ENCODE data around the gene KAZN.

Gene KAZN

DNA sequence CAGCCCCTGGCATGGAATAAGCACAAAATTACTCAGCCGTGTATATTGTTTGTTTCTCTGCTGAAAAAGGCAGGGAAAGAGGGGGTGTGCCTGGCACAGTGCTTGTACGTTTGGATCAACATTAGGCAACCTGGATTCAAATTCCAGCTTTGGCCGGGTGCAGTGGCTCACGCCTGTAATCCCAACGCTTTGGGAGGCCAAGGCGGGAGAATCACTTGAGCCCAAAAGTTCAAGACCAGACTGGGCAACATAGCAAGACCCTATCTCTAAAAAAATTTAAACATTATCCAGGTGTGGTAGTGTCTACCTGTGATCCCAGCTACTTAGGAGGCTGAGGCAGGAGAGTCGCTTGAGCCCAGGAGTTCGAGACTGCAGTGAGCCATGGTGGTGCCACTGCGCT is 402.2 kb downstream of the KAZN start:
- Mint-ChIP-seq H3K9me3 (no peaks in the 10 kb centered on the region), H3K27ac (no peak overlapping the region), H3K36me3 (no peaks in the 10 kb centered on the region), H3K4me3 (no peak overlapping the region), H3K4me1 (no peaks in the 10 kb centered on the region), H3K27me3 (no peaks in the 10 kb centered on the region)
- ATAC-seq = no peak

DNA sequence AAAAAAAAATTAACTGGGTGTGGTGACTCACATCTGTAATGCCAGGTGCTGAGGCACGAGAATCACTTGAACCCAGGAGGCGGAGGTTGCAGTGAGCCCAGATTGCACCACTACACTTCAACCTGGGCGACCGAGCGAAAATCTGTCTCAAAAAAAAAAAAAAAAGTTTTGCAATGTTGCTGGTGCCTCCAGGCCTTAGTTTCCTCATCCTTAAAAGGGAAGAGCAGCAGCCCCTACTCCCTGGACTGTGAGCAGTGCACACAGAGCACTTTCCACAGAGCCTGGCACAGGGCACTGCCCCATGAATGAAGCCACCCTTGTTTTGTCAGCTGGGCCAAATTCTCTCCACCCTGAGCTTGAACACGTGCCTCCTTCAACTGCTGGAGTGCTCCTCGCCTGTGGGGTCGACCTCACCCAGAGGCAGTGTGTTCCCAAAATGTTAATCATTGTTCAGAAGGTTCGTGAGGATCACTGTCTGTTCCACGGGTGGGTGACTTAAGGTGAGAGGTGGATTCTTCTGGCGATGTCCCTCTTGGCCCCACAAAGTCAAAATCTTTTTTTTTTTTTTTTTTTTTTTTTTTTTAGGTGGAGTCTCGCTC is 402.9 kb downstream of the KAZN start:
- Mint-ChIP-seq H3K36me3 (no peaks in the 10 kb centered on the region), H3K27me3 (no peaks in the 10 kb centered on the region), H3K4me1 (no peaks in the 10 kb centered on the region), H3K27ac (no peak overlapping the region), H3K4me3 (no peak overlapping the region), H3K9me3 (no peaks in the 10 kb centered on the region)
- no peak for ATAC-seq

DNA sequence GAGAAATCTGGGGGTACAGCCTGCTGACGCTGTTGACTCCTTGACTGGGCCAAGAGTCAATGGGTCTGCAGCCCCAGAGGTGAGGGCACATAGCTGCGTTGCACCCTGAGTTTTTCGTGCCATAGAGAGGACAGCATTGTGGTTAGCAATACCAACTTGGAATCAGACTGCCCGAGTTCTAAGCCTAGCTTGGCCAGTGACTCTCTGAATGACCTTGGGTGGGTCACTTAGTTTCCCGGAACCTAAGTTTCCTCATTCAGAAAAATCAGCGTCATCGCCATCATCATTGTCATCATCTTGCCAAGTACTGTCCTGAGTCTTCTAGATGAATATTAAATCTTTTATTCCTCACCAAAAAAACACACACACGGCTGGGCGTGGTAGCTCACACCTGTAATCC is 403.8 kb downstream of the KAZN start:
- no peaks in the 10 kb centered on the region for H3K9me3 Mint-ChIP-seq
- H3K36me3 Mint-ChIP-seq = no peaks in the 10 kb centered on the region
- H3K4me3 Mint-ChIP-seq = no peak overlapping the region
- ATAC-seq = no peak
- no peak overlapping the region for H3K27ac Mint-ChIP-seq
- no peaks in the 10 kb centered on the region for H3K4me1 Mint-ChIP-seq
- H3K27me3 Mint-ChIP-seq = no peaks in the 10 kb centered on the region

DNA sequence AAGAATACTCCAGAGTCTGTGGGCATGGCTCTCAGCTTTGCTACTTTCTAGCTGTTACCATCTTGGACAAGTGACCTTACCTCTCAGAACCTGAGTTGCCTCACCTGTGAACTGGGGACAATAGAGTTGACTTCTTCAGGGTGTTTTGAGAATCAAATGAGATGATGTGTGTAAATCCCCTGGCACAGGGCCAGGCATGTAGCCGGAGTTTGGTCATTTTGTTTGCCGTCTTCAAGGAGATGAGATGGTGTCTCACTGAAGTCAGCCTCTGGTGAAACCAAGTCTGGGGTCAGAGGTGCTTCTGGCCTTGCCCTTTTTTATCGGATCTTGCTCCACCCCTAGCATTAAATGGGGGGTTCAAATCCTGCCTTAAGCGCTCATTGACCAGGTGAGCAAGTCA is 405.9 kb downstream of the KAZN start:
- Mint-ChIP-seq H3K4me1 (no peaks in the 10 kb centered on the region), H3K36me3 (no peaks in the 10 kb centered on the region), H3K27me3 (no peaks in the 10 kb centered on the region), H3K27ac (no peak overlapping the region), H3K4me3 (no peak overlapping the region), H3K9me3 (no peaks in the 10 kb centered on the region)
- ATAC-seq = no peak

DNA sequence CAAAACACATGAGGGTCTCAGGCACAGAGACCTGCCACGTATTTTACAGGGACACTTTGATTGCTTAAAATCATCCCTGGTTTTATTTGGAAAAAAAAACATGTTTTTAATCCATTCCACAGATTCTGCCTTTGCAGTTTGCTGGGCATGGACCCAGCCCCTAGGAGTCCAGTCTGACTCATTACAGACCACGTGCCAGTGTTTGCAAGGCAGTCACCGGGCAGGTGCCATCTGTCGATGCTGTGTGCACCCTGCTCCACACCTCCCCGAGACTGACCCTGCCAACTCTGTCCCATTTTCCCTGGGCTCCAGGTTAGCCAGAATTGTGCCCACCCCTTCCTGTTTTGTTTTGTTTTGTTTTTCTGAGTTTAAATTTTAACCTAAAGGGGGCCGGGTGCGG is 406.6 kb downstream of the KAZN start:
- H3K4me1 Mint-ChIP-seq = no peaks in the 10 kb centered on the region
- H3K27me3 Mint-ChIP-seq = no peaks in the 10 kb centered on the region
- no peak for ATAC-seq
- H3K36me3 Mint-ChIP-seq = no peaks in the 10 kb centered on the region
- H3K4me3 Mint-ChIP-seq = no peak overlapping the region
- no peak overlapping the region for H3K27ac Mint-ChIP-seq
- peaks cover 2% of the 10 kb centered on the region for H3K9me3 Mint-ChIP-seq

DNA sequence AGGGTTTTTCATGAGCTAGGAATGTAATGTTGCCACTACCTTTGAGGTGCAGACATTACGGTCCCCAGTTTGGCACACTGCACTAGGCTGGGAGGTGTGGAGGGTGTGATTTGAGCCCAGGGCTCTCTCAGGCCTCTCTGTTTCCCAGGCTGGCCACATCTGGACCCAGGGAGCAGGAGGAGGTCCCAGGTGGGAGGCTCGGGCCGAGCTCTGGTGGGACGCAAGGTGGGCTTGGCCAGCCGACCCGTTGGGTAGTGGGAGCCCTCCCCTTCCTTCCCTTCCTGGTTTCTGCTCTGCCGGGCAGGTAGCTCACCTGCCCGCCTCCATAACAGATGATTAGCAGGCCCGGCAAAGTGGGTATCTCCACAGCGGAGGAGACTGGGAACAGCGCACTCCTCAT is 408.9 kb downstream of the KAZN start:
- Mint-ChIP-seq H3K27me3 (no peaks in the 10 kb centered on the region), H3K4me1 (no peaks in the 10 kb centered on the region), H3K4me3 (no peak overlapping the region), H3K27ac (no peak overlapping the region), H3K9me3 (peaks cover 2% of the 10 kb centered on the region), H3K36me3 (no peaks in the 10 kb centered on the region)
- no peak for ATAC-seq

DNA sequence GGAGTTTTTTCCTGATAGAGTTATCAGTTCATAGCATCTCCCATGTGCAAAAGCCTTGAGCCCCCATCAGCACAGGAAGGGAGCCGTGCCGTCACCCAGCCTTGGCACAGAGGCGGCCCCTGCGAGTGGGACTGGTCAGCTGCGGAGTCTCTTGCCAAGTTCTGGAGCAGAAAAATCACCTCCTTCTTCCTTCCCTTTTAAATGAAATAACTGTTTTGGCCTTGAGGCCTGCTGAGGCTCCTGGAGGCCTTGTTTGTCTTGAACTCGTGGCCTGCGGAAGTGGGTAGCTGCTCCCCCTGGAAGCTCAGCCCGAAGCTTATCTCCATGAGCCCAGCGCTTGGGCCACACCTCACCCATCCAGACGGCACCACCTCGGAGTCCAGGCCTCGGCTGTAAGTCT is 409.4 kb downstream of the KAZN start:
- Mint-ChIP-seq H3K4me1 (no peaks in the 10 kb centered on the region), H3K36me3 (no peaks in the 10 kb centered on the region), H3K27ac (no peak overlapping the region), H3K27me3 (peaks cover 1% of the 10 kb centered on the region), H3K9me3 (peaks cover 2% of the 10 kb centered on the region), H3K4me3 (no peak overlapping the region)
- ATAC-seq = no peak

DNA sequence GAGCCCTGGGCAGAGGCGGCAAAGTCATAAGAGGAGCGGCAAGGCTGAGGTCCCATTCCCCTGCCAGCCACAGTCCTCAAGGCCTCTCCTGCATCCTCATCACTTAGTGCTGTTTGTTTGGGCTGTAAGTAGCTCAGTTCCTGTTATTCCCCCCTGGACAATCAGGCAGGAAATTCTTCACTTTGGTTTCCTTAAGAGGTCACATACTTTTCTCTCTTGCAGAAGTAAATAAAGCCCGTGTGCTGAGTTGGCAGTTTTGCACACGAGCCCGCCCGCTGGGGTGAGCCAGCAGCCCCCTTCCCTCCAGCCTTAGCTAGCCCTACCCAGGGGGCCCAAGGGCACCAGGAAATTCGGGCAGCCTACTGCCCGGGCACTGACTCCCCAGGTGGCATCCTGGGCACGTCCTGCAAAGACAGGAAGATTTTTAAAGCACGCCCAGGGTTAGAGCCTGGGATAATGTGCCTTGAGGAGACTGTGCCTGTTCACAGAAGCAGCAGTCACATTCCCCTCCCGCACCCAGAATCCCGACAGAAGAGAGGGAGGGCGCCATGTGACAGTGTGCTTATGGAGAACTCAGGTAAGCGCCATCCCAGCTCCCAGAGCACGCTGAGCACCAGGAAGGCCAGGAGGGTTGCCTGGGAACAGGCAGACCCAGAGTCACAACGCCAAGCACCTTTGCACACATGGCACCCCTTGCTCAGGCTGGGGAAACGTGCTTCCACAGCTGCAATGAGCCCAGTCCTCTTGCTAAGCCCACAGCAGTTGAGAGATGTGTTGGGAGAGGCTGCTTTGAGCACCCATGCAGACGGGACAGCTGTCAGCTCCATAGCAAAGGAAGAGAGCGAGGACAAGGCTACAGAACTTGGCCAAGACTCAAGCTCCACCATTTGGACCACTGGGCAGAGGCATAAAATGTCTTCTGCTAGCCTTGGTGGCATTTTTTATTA is 410.6 kb downstream of the KAZN start:
- no peaks in the 10 kb centered on the region for H3K4me1 Mint-ChIP-seq
- ATAC-seq = no peak
- no peak overlapping the region for H3K27ac Mint-ChIP-seq
- no peak overlapping the region for H3K4me3 Mint-ChIP-seq
- peaks cover 5% of the 10 kb centered on the region for H3K27me3 Mint-ChIP-seq
- peaks cover 2% of the 10 kb centered on the region for H3K9me3 Mint-ChIP-seq
- no peaks in the 10 kb centered on the region for H3K36me3 Mint-ChIP-seq

DNA sequence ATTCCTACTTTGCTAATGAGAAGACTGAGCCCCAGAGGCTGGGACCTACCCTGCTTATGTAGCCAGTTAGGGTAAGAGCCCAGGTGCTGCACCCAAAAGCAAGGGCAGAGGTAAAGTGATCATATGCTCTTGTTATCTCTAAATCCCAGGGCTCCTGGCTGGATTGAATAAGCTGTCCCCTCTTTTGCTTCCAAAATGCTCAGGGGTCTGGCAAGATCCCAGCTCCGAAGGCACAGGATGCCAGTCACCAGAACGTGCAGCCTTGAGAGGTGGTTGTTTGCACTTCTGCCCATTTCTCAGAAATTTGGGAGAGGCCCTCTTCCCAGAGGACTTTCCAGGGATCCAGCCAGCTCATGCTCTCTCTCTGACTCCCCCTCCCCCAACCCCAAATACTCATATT is 412.7 kb downstream of the KAZN start:
- Mint-ChIP-seq H3K27ac (no peak overlapping the region), H3K9me3 (peaks cover 2% of the 10 kb centered on the region), H3K4me1 (no peaks in the 10 kb centered on the region), H3K4me3 (no peak overlapping the region), H3K27me3 (peaks cover 5% of the 10 kb centered on the region), H3K36me3 (no peaks in the 10 kb centered on the region)
- ATAC-seq = no peak

DNA sequence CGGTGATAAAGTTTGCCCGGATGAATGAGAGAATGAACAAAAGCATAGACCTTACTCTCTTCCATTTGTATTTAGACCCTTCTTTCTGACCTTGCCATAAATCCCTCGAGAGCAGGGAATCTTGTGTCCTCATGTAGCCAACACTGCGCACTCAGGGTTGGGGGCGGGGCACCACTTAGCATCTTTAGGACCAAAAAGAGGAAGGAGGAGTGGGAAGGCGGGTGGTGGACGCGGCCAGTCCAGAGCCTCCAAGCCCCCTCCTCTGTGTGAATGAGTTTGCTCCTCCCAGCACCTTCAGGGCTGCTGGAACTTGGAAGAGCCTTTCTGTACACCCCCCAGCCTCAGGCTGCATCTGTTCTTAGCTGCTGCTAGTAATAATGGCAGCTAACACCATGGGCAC is 413.2 kb downstream of the KAZN start:
- no peak overlapping the region for H3K4me3 Mint-ChIP-seq
- H3K9me3 Mint-ChIP-seq = peaks cover 2% of the 10 kb centered on the region
- no peaks in the 10 kb centered on the region for H3K4me1 Mint-ChIP-seq
- no peak overlapping the region for H3K27ac Mint-ChIP-seq
- no peak for ATAC-seq
- peaks cover 5% of the 10 kb centered on the region for H3K27me3 Mint-ChIP-seq
- H3K36me3 Mint-ChIP-seq = no peaks in the 10 kb centered on the region

DNA sequence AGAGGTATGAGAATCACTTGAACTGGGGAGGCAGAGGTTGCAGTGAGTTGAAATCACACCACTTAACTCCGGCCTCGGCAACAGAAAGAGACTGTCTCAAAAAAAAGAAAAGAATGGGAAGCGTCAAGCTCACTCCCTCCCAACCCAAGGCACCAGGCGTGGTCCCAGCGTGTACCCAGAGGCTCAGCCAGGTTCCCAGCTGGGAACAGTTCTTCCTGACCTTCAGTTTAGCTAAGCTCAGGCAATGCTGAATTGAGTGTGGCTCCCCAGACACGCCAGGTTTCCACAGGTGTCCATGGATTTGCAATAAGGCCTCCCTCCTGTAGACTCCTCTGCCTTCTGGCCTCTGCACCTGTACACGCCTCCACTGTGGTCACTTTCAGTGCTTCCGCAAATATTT is 414.3 kb downstream of the KAZN start:
- H3K27me3 Mint-ChIP-seq = peaks cover 5% of the 10 kb centered on the region
- no peak for ATAC-seq
- H3K36me3 Mint-ChIP-seq = no peaks in the 10 kb centered on the region
- H3K9me3 Mint-ChIP-seq = peaks cover 2% of the 10 kb centered on the region
- no peaks in the 10 kb centered on the region for H3K4me1 Mint-ChIP-seq
- no peak overlapping the region for H3K27ac Mint-ChIP-seq
- no peak overlapping the region for H3K4me3 Mint-ChIP-seq

DNA sequence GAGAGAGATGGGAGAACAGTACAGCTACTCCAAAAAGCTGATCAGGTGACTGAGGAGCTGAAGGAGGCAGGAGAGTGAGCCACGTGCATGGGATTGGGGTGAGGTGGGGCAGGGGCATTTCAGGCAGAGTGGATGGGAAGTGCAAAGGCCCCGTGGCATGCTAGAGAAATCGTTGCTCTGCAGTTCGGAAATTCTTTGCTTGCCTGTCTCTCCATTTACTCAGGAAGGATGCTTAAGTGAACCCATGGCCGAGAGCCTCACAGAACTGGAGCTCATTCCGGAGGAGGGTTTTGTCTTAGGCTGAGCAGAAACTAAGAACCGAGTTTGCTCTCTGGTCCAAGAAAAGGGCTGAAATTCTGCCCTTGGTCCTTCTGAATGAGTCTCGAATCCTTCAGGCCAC is 415.3 kb downstream of the KAZN start:
- no peak overlapping the region for H3K27ac Mint-ChIP-seq
- no peak for ATAC-seq
- H3K36me3 Mint-ChIP-seq = no peaks in the 10 kb centered on the region
- no peak overlapping the region for H3K4me3 Mint-ChIP-seq
- peaks cover 5% of the 10 kb centered on the region for H3K27me3 Mint-ChIP-seq
- H3K4me1 Mint-ChIP-seq = no peaks in the 10 kb centered on the region
- peaks cover 2% of the 10 kb centered on the region for H3K9me3 Mint-ChIP-seq

DNA sequence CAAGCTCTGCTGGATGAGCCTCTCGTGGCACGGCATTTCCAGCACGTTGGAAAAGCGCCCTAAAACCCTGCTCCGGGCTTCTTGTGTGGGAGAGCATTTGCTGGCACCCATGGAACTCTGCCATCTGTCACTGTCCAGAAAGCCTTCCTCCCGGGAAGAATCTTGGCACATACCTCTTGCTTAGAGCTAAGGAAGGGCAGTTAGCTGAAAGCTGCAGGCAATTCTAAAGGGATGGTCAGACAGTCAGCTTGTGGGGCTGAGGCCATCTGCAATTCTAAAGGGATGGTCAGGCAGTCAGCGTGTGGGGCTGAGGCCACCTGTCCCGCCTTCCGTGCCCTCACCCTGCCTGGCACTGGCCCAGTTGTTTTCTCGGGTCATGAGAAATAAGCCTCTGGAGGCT is 416.0 kb downstream of the KAZN start:
- H3K4me3 Mint-ChIP-seq = no peak overlapping the region
- peaks cover 2% of the 10 kb centered on the region for H3K9me3 Mint-ChIP-seq
- no peak for ATAC-seq
- no peak overlapping the region for H3K27ac Mint-ChIP-seq
- no peaks in the 10 kb centered on the region for H3K36me3 Mint-ChIP-seq
- peaks cover 5% of the 10 kb centered on the region for H3K27me3 Mint-ChIP-seq
- no peaks in the 10 kb centered on the region for H3K4me1 Mint-ChIP-seq

DNA sequence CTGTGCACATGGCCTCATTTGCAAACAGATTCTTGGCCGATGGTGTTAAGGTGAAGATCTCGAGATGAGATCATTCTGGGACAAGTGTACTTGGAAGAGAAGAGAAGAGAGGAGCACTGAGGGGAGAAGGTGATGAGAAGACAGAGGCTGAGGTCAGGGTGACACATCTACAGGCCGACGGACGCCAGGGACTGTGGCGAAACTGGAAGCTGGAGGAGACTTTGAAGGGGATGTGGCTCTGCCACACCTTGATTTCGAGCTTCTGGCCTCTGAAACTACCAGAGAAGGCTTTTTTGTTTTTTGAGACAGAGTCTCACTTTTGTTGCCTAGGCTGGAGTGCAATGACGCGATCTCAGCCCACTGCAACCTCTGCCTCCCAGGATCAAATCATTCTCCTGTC is 417.5 kb downstream of the KAZN start:
- no peak overlapping the region for H3K4me3 Mint-ChIP-seq
- no peaks in the 10 kb centered on the region for H3K36me3 Mint-ChIP-seq
- no peak for ATAC-seq
- H3K27ac Mint-ChIP-seq = no peak overlapping the region
- H3K27me3 Mint-ChIP-seq = peaks cover 5% of the 10 kb centered on the region
- no peaks in the 10 kb centered on the region for H3K4me1 Mint-ChIP-seq
- H3K9me3 Mint-ChIP-seq = no peaks in the 10 kb centered on the region

DNA sequence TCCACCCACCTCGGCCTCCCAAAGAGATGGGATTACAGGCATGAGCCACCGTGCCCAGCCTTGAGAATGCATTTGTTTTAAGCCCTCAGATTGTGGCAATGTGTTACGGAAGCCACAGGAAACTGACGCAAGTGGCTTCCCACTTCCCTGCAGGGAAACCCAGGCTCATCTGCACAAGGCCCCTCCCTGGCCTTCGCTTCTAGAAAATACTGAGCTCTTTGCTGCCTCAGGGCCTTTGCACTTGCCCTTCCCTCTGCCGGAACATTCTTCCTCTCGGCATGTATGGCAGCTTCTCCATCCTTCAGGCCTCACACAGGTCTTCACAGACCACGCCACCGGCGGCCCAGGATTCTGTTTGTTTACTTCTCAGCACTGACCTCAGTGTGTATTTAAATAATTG is 418.0 kb downstream of the KAZN start:
- Mint-ChIP-seq H3K4me1 (no peaks in the 10 kb centered on the region), H3K27me3 (peaks cover 5% of the 10 kb centered on the region), H3K4me3 (no peak overlapping the region), H3K36me3 (no peaks in the 10 kb centered on the region), H3K27ac (no peak overlapping the region), H3K9me3 (no peaks in the 10 kb centered on the region)
- ATAC-seq = no peak

DNA sequence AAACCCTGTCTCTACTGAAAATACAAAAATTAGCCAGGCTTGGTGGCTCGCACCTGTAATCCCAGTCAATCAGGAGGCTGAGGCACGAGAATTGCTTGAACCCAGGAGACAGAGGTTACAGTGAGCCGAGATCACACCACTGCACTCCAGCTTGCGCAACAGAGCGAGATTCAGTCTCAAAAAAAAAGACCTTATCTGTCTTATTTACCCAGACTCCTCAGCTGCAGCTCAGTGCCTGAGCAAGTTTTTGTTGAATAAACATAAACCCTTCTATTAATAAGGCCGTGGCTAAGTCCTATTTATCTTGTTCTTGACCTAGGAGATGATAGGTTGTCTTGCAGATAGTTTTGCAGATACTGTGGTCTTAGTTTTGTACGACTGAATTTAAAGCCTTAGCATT is 418.6 kb downstream of the KAZN start:
- no peak for ATAC-seq
- H3K9me3 Mint-ChIP-seq = no peaks in the 10 kb centered on the region
- H3K4me1 Mint-ChIP-seq = no peaks in the 10 kb centered on the region
- H3K27me3 Mint-ChIP-seq = peaks cover 5% of the 10 kb centered on the region
- no peak overlapping the region for H3K4me3 Mint-ChIP-seq
- H3K27ac Mint-ChIP-seq = no peak overlapping the region
- H3K36me3 Mint-ChIP-seq = no peaks in the 10 kb centered on the region

All from stimulated activated memory B cell treated with anti-CD40 and anti-IgM and Interleukin-4, amounts not matched to agents 10 μg/mL and 1 μg/mL and 100 μg/mL, for 72 hours (primary cell).